Measurements from ENCODE around the gene NOTCH1. TPM values are rescaled to one million over a fixed set of nuclear protein-coding genes. Genes with fewer than 3 reads are reported as not detected.

Gene NOTCH1
- total and polyA plus RNA-seq, 2 of the 13 experiments (the other 11 are each of a cell fraction or from before 2014, with no cell fraction given), result 0.09 to 0.35 TPM

GRCh38 chr9:136483589-136484152 lies 62.2 kb downstream of the NOTCH1 start (continued):
- TF ChIP-seq CCAR2 (optimal IDR thresholded peaks at IDR 0.05; ENCODE audit: low read depth, low read length) (no peak), TRAFD1 (CRISPR knock-in tag; IDR thresholded peaks at IDR 0.05; ENCODE audit: borderline replicate concordance) (no peak), KIAA2018 (CRISPR knock-in tag; IDR thresholded peaks at IDR 0.05; ENCODE audit: borderline replicate concordance) (no peak), ZNF546 (CRISPR knock-in tag; conservative IDR thresholded peaks at IDR 0.05) (no peak), HES4 (CRISPR knock-in tag; IDR thresholded peaks at IDR 0.05; ENCODE audit: borderline replicate concordance) (no peak), ZNF530 (CRISPR knock-in tag; IDR thresholded peaks at IDR 0.05; ENCODE audit: low read depth) (no peak), IRX3 (CRISPR knock-in tag; IDR thresholded peaks at IDR 0.05; ENCODE audit: borderline replicate concordance, low read depth) (no peak), ZNF770 (CRISPR knock-in tag; IDR thresholded peaks at IDR 0.05) (no peak), FOXK1 (CRISPR knock-in tag; IDR thresholded peaks at IDR 0.05; ENCODE audit: borderline replicate concordance, low read depth) (peak; percentile 20; the same call in 1 of the 2 replicates), ZNF609 (CRISPR knock-in tag; IDR thresholded peaks at IDR 0.05; ENCODE audit: borderline replicate concordance) (no peak)
